Adrenal gland (tissue), 12 donors: ENCODE measurements around the gene KDM4B. TPM values are rescaled to one million over a fixed set of nuclear protein-coding genes. Genes with fewer than 3 reads are reported as not detected.
A peak's percentile ranks its signal among the peaks of the same experiment; 100 is the strongest.

ENCODE experiments used
- DNase-seq, 7 donors: peaks; one replicate each; pipeline ENCODE4 v3.0.0-alpha.2; 2019 to 2020
- H3K27ac ChIP-seq, 5 donors: fragments of 200-600 bp; sonication (generic) in 4 of 5; 1 replicate in 3 of 5; 2 replicates in 2 of 5; pipeline versions ENCODE4 v1.5.1 to v1.8.0; 2016 to 2020; ENCODE audit warnings: mild to moderate bottlenecking in 1 of 5
- H3K27me3 ChIP-seq: fragments of 200-600 bp; 2 replicates; pipeline ENCODE4 v1.8.0; 2021
- H3K36me3 ChIP-seq, 2 donors: fragments of 200-600 bp; replicated peaks in 1 of 2; 1 replicate in 1 of 2; 2 replicates in 1 of 2; pipeline versions ENCODE4 v1.5.1 to v1.8.0; 2018 to 2022
- H3K4me1 ChIP-seq, 2 donors: fragments of 200-600 bp; replicated peaks in 1 of 2; 1 replicate in 1 of 2; 2 replicates in 1 of 2; pipeline versions ENCODE4 v1.5.1 to v1.8.0; 2018 to 2021
- H3K4me3 ChIP-seq, 4 donors: fragments of 200-600 bp; sonication (generic) in 3 of 4; one replicate each; pipeline ENCODE4 v1.5.1; 2016 to 2018
- H3K9me3 ChIP-seq, 3 donors: fragments of 200-600 bp; sonication (generic) in 1 of 3; replicated peaks in 1 of 3; 1 replicate in 2 of 3; 2 replicates in 1 of 3; pipeline versions ENCODE4 v1.5.1 to v1.8.0; 2016 to 2021
- CTCF ChIP-seq, 6 experiments: fragments of 450-650 bp in 4 of 6; fragments of 200-600 bp in 2 of 6; sonication (generic) in 1 of 6; IDR thresholded peaks; 1 replicate in 5 of 6; 2 replicates in 1 of 6; pipeline versions ENCODE4 v1.5.1 to v1.8.0; 2016 to 2021; ENCODE audit warnings: antibody characterized with exemption in 6 of 6, mild to moderate bottlenecking in 2 of 6, moderate library complexity in 1 of 6
- POLR2A ChIP-seq, 2 donors: fragments of 450-650 bp; IDR thresholded peaks; one replicate each; pipeline ENCODE4 v1.6.1; 2017; ENCODE audit warnings: antibody characterized with exemption in 2 of 2, mild to moderate bottlenecking in 2 of 2, moderate library complexity in 1 of 2
- WGBS, 4 donors: extraction: QIAGEN DNeasy Blood & Tissue Kit in 2 of 4; methylation state at CpG; one replicate each; pipeline versions ENCODE4 v1.1.5 to v1.1.7; 2013 to 2017; 5-methylcytosine and 5-hydroxymethylcytosine counted together
- intact Hi-C, 2 donors: fragments of 100-400 bp; cut with DNase I; formaldehyde crosslinking; loops; one replicate each; pipeline versions ENCODE4 v1.14.1 to v1.15.0; 2022 to 2023
- polyA plus RNA-seq, 3 donors: library from polyadenylated mRNA; stranded (reverse); fragments of 200-250 nt in 2 of 3; fragments of 350-450 nt in 1 of 3; fragmentation: Illumina TruSeq in 1 of 3; extraction: RNeasy Lipid Tissue Mini Kit (QIAGEN cat#74804) in 1 of 3; gene quantifications; one replicate each; pipeline ENCODE4 v1.2.3, GENCODE V29; 2013 to 2014
- total RNA-seq, 9 donors: library from RNA; depleted of rRNA in 4 of 9; stranded (reverse); fragments of >200 nt in 4 of 9; fragments of 120-200 nt in 1 of 9; fragmentation: NEBNext Ultra II Directional in 1 of 9; extraction: Animal tissue kit (Norgen Biotek cat#: 25700) in 1 of 9; gene quantifications; one replicate each; pipeline versions ENCODE4 v1.1.0 to v1.2.4, GENCODE V29; 2013 to 2023
- donor health status: healthy with polysubstance abuse.
- donor health status: Bipolar disorder and iron deficiency.
- donor health status: DM: yes; HTN: yes; CAD: no.
- donor health status: DM: no; HTN: no; CAD: no.
- donor health status: DM: no; HTN: no; CAD: no.
- donor health status: DM: yes; HTN: yes; CAD: no.

KDM4B gene
- total and polyA plus RNA-seq, 12 donors, result 9.8 to 65.1 (median 39.9) TPM

DNA sequence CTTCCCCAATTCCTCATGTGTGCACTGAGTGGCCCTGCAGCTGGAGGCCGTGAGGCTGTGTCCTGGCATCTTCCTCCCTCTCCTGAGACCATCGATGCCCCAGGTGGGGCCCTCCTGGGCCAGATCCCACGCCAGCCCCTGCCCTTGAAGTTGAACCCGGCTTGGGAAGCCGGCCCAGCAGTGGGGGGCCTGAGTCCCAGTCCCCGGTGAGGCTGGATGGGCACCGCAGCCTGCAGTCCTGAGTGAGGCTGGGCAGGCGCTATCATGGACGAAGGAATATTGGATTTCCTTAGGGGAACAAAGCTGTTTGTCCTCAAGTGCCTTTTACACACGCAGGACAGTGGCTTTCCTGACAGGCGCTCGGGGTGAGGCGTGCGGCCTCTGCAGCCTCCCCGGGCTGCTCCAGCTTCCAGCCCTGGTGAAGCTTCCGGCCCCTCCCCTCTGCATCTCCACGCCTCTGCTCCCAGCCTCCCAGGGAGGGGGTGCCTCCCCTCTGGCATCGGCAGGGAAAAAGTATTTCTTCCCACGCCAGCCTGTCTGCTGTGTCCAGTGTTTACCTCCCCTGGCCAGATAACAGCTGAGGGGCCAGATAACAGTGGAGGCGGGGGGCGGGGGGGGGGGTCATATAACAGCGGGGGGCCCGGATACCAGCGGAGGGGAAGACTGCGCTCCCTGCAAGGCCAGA, 159.5 kb downstream of the KDM4B start:
- TF ChIP-seq CTCF (IDR thresholded peaks at IDR 0.05) (no peak), POLR2A (IDR thresholded peaks at IDR 0.05) (peak in 1 of 2 donors; percentile 33)
- Histone ChIP-seq H3K4me3 (no peak overlapping the region), H3K27me3 (no peaks in the 10 kb centered on the region), H3K36me3 (peaks cover 0 to 8% of the 10 kb centered on the region in 2 donors), H3K9me3 (no peaks in the 10 kb centered on the region), H3K4me1 (peaks cover 20 to 36% of the 10 kb centered on the region in 2 donors), H3K27ac (peak overlapping the region in 4 of 5 donors; percentile 59 to 83 (median 65))
- peak; percentile 72 to 92 (median 86) for DNase-seq
- 8 to 26% (median 20%) methylated on average over 6 to 25 of the region's 25 CpGs for WGBS, 4 donors
- intact Hi-C loops, result no loop called here

DNA sequence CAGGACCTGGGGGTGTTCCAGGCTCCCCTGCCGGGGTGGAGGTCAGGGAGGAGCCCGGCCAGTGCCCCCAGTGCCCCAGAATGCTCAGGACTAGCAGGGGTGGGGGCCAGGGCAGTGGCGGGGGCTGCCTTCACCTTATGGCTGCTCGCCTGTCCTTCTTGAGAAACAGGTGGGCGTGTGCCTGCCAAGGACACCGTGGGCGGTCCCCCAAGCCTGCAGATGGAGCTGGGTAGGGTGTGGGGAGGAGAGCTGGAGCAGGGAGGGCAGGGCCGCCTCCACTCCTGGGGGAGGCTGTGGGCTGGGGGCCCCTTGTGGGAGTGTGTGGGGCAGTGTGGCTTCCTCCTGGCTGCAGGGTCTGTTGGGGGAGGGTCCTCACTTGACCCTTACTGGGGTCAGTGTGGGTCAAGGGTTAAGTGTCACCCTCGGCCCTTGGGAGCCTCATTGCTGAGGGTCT, 160.1 kb downstream of the KDM4B start:
- peaks cover 20 to 36% of the 10 kb centered on the region in 2 donors for H3K4me1 ChIP-seq
- DNase-seq, result peak in 6 of 7 donors; percentile 39 to 72 (median 63)
- no peaks in the 10 kb centered on the region for H3K27me3 ChIP-seq
- no peaks in the 10 kb centered on the region for H3K9me3 ChIP-seq
- H3K27ac ChIP-seq, result peak overlapping the region in 3 of 5 donors; percentile 62 to 83 (median 68)
- 21 to 30% (median 29%) methylated on average over 4 to 9 of the region's 9 CpGs for WGBS, 4 donors
- H3K36me3 ChIP-seq, result peaks cover 0 to 11% of the 10 kb centered on the region in 2 donors
- intact Hi-C loops, result no loop called here
- H3K4me3 ChIP-seq, result no peak overlapping the region
- TF ChIP-seq CTCF (IDR thresholded peaks at IDR 0.05) (no peak), POLR2A (IDR thresholded peaks at IDR 0.05) (no peak)

GRCh38 chr19:5129691-5130090, 160.8 kb downstream of the KDM4B start:
- TF ChIP-seq CTCF (IDR thresholded peaks at IDR 0.05) (no peak), POLR2A (IDR thresholded peaks at IDR 0.05) (no peak)
- Histone ChIP-seq H3K9me3 (no peaks in the 10 kb centered on the region), H3K36me3 (peaks cover 0 to 18% of the 10 kb centered on the region in 2 donors), H3K27me3 (no peaks in the 10 kb centered on the region), H3K4me1 (peaks cover 20 to 36% of the 10 kb centered on the region in 2 donors), H3K27ac (no peak overlapping the region), H3K4me3 (no peak overlapping the region)
- 88 to 100% (median 94%) methylated on average over 4 to 13 of the region's 13 CpGs for WGBS, 4 donors
- intact Hi-C loops, result loop anchor here in 1 of 2 donors (10.0 kb wide), 1 partner anchor 65 kb away; no protein-coding TSS in a partner anchor
- no peak for DNase-seq

- TF ChIP-seq CTCF (IDR thresholded peaks at IDR 0.05) (no peak), POLR2A (IDR thresholded peaks at IDR 0.05) (no peak)
- H3K27ac ChIP-seq, result no peak overlapping the region
- WGBS, 4 donors, result 82 to 93% (median 86%) methylated on average over 18 to 27 of the region's 27 CpGs
- H3K36me3 ChIP-seq, result peaks cover 0 to 25% of the 10 kb centered on the region in 2 donors
- DNase-seq, result no peak
- intact Hi-C loops, result loop anchor here in 1 of 2 donors (10.0 kb wide), 1 partner anchor 66 kb away; no protein-coding TSS in a partner anchor
- no peaks in the 10 kb centered on the region for H3K9me3 ChIP-seq
- no peak overlapping the region for H3K4me3 ChIP-seq
- H3K4me1 ChIP-seq, result peaks cover 20 to 36% of the 10 kb centered on the region in 2 donors
- H3K27me3 ChIP-seq, result no peaks in the 10 kb centered on the region
These were observed 161.6 kb downstream of the KDM4B start for GRCh38 chr19:5130371-5131030.
